Kidney capillary endothelial cell (primary cell): ENCODE results near the gene NDUFAF2.
A peak's percentile ranks its signal among the peaks of the same experiment; 100 is the strongest.
"Not testable (repeated sequence)": the region's sequence is repeated elsewhere in the genome, so short reads cannot be mapped to it uniquely, and the experiment has no call there.

ENCODE experiments used
- DNase-seq: peaks from one replicate; pipeline ENCODE4 v3.0.0-alpha.2; 2018; ENCODE audit warnings: low spot score

Gene NDUFAF2

GRCh38 chr5:60993425-60993824 is 48.4 kb downstream of the NDUFAF2 start:
- no peak for DNase-seq

DNA sequence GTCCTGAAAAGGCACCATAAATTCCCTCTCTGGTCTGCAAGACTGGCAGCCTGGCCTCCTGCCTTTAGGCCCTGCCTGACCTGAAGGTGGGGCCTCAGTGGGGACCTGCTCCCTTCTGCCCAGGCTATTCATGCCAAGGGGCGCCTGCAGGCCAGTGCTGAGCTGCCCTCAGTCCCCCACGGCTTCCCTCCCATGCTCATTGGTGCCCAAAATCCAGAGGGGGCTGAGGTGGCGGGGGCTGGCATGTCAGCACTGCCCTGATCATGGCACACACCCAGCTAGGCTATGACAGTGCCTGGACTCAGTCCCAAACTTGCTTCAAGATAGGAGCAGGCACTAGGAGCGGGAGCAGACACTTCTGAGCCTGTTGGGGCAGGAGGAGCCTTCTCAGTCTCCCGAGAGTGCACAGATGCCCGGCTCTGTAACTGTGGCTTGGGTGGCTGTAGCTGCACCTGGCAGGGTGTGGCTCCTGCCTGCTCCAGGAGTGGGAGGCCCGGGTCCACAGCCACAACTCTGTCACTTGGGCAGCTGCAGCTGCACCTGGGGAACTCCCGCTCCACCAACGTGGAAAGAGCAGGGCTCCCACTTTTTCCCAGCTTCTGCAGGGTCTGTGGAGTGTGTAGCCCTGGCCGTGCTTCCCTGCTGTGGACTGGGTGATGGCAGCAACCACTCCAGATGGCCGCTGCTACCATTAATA is 49.0 kb downstream of the NDUFAF2 start:
- no peak for DNase-seq

GRCh38 chr5:60996368-60996767 is 51.4 kb downstream of the NDUFAF2 start:
- no peak for DNase-seq

DNA sequence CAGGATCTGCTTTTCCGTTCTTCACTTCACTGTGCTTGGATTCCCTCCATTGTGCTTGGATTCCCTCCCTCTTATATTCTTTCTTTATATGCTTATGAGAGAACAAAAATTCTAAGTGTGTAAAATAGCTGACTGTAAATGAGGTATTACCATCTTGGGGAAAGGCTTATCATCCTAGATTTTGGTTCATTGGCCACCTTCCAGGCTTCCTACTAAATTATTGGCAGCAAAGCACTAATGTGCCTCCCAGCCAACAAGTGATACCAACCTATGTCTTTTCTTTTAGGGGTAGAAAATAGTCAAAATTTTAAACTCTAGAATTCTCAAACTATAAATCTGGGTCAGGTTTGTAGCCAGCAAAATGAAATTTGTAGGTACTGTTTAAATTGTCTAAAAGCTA is 52.7 kb downstream of the NDUFAF2 start:
- DNase-seq: no peak

DNA sequence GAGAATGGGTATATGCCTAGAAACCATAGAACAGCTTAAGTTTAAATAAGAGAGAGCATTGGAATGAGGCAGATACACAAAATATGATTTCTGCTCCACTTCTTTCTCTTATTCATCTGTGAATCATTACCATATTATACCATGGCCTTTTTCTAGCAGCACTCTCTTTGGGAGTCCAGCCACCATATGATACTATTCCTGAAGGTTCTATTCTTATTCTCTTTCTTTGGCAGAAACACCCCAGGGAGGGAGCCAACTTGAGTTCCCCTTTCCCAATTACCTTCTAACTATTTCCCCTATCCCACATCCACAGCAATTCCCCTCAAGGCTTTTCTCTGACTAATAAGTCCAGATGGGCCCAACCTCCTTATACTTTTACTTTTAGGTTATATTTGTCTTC is 55.9 kb downstream of the NDUFAF2 start:
- DNase-seq: no peak

- DNase-seq: no peak
Observed at GRCh38 chr5:61001647-61002046, 56.6 kb downstream of the NDUFAF2 start.

DNA sequence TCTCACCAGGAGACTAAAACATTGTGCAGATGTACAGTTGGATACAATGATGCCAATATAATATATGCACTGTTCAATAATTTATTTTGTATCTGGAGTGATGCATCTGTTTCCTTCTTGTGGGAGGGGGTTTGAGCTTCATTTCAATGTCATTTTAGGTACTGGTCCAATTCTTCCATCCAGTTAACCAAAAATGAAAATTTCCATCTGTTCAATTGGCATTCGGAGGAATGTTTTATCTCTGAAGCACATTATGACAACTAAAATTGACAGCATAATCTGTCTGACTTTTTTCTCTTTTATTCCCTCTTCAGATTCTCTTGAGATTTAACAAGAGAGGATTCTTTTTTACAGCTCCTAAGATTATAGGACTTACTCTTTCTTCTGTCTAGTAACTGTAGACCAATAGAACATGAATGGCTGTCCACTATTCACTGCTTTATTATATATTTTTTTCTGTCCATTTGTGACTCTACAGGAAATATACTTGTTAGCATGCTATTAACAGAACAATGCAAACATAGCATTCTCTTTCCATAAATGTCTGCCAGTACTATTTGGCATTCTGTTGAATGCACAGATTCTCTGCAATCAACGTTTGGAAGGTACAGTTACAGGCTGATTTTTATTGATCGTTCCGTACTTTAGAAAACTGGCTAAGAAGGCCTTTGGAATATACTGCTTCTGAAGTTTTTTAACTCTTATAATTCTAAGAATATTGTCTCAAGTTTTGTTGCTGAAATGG is 57.8 kb downstream of the NDUFAF2 start:
- no peak for DNase-seq

DNA sequence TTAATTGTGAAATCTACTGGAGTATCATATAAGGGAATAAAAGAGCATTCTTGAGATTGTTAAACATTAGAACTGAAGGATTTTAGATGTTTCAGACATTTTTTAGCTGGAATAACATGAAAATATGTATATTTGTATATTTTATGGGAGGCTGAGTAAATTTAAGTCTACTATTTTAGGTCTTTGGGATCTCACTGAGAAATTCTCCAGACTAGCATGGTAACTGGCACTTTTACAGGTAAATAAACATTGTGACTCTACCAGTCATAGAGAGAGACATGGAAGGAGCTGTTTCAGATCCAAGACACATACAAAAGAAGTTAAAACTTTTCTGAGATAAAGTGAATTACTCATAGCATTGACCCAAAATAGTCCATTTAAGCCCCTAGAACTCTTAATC is 59.4 kb downstream of the NDUFAF2 start:
- no peak for DNase-seq

DNA sequence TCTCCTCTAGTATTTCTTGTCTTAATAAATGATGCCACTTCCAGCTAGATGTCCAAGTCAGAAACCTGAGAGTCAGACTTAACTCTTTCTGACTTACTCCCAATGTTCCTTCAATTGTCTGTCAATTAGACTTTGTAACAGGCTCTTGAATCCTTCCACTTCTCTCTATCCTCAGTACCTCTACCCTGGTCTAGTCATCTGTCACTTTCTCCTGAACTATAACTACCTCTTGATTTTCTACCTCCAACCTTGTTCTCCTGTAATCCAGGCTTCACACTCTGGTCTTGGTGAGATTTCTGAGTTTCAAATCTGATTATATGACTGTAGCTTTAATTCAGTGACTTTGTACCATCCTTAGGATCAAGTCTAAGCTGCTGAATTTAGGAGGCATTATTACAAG is 64.9 kb downstream of the NDUFAF2 start:
- DNase-seq: no peak

DNA sequence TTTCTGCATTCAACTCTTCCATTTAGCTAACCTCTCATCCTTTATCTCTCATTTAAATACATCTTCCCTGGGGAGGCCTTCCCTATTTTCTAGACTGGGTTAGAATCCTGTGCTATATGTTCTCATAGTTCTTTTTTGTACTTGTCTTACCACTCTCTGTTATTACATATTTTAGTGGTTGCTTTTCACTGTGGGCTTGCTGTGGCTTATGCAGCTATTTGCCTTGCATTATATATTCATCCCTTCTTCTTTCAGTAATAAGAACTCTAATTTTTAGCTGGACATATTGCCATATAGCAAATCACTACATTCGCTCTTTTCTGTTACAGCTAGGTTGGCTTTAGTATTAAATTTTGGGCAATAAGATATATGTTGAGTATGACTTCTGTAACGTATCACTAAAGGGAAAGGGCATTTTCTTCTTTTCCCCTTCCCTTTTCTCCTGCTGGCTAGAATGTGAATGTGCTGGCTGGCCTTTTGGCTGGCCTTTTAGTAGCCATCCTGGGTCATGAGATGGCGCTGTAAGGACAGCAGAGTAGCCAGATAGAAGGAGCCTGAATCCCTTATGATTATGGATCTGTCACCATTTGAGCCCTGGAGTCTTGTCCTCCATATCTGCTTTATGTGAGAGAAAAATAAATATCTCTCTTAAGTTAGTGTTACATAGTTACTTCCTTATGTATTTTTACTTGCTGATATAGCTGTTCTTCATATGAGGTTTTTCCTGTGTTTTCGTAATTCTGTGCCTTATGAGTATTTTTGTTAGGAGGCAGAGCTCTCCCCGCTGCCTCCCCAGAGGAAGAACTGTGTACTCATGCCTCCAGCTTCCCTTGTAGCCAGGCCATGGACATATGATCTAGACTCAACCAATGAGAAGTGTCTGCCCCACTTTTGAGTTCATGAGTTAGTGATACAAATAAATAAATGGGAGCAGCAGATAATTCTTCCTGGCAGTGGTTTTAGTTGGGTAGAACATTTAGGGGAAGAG is 65.8 kb downstream of the NDUFAF2 start:
- no peak for DNase-seq

DNA sequence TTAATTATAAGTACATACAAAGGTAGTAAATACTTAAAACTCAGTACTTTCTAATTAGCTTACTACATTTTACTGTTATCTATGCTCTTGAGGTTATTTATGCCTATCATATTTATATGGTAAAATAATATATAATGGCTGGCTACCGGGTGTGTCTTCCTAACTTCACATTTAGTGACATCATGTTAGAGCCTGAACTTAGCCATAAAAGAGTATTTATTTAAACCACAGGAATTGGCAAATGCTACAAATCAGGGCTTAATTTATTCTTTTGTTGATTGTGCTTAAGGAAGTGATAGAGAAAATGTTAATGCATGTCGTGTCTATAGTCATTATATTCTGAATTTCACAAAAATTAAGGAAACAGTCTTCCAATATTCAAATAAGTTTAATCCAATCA is 73.1 kb downstream of the NDUFAF2 start:
- no peak for DNase-seq

- DNase-seq: no peak
Observed at GRCh38 chr5:61019642-61020041, 74.6 kb downstream of the NDUFAF2 start.

DNA sequence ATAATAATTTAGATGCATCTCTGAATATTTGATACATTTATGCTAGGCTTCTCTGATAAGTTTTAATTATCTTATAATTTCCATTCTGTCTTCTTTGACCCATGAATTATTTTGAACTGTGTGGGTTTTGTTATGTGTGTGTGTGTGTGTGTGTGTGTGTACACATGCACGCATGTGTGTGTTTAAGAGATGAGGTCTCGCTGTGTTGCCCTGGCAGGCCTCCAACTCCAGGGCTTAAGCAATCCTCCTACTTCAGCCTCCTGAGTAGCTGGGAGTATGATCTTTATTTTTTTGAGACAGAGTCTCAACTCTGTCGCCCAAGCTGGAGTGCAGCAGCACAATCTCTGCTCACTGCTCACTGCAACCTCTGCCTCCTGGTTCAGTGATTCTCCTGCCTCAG is 75.4 kb downstream of the NDUFAF2 start:
- DNase-seq: no peak

DNA sequence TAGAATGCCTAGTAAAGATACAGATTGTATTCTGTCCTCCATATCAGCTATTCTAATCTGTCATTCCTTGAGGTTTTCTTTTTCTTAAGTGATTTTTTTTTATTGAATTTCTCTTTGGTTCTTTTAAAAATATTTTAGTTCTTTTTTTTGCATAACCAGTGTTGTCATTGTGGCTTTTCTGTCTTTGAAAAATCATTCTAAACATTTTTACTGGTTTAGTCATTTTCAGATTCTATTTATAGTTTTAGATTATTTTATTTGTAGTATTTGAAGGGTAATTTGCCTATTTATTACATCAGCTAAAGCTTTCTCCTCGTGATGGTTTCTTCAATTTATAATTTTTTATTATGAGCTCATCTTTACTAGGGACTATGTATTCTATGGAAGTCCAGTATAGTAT is 78.1 kb downstream of the NDUFAF2 start:
- DNase-seq: no peak

DNA sequence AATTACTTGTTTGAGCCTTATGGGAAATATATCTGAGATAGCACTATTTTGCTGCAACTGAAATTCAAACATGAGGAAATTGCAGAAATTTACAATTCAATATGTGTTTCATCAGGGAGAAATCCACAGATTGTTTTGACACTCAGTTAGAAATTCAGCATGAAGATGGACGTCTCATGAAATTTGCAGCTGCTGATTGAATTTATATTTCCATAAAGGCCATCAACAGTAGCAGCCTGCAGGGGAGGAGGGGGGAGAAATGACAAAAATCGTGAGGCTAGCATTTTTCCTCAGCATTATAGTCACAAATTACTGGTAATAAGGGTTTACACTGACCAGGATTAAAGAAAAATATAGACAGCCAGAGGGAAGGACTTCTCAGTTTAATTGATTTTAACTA is 81.0 kb downstream of the NDUFAF2 start:
- DNase-seq: no peak

DNA sequence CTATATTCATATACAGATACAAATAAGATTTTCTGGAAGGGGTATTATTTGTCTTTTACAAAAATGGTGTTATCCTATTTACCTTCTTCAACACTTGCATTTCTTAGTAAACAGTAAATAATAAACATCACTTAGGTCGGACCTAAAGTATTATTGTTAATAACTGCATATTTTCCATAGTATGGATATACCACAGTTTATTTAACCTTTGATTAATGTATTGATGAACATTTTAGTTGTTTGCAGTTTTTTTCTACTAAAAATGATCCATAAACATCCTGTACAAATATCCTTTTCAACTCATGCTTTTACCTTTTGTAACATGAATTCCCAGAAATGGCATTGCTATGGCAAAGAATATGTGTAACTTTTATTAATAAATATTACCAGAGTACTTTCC is 83.4 kb downstream of the NDUFAF2 start:
- no peak for DNase-seq

- no peak for DNase-seq
Observed at GRCh38 chr5:61029456-61030162, 84.6 kb downstream of the NDUFAF2 start.

DNA sequence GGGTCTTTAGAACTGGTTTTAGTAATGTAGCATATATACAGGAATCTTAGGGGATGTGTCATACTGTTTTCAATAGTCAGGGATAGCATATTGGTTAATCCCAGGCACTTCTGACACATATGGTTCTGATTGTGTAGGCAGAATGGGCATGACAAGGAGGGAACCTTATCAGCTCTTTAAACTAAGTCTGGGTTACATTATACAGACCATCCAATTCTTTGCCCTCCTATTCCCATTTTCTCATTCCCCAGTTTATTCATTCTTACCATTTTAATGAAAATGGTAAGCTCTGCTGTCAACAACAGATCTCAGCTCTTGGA is 85.1 kb downstream of the NDUFAF2 start:
- DNase-seq: no peak

DNA sequence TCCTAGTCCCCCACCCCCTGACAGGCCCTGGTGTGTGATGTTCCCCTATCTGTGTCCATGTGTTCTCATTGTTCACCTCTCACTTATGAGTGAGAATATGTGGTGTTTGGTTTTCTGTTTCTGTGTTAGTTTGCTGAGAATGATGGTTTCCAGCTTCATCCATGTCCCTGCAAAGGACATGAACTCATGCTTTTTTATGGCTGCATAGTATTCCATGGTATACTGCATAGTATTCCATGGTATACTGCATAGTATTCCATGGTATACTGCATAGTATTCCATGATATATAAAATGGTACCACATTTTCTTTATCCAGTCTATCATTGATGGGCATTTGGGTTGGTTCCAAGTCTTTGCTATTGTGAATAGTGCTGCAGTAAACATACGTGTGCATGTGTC is 86.3 kb downstream of the NDUFAF2 start:
- not testable (repeated sequence) for DNase-seq

- DNase-seq: no peak
Observed at GRCh38 chr5:61044545-61044944, 99.5 kb downstream of the NDUFAF2 start.

GRCh38 chr5:61047346-61047745 is 102.3 kb downstream of the NDUFAF2 start:
- DNase-seq: no peak

GRCh38 chr5:61048534-61048933 is 103.5 kb downstream of the NDUFAF2 start:
- peak; percentile 13 for DNase-seq
